GM12892 (cell line): ENCODE data around the gene KCNJ4.

Experiments
- POLR2A ChIP-seq: IDR thresholded peaks from 2 replicates; pipeline ENCODE4 v1.6.1; 2011; ENCODE audit warnings: low read depth, low read length, control low read depth
- POLR2AphosphoS5 ChIP-seq: IDR thresholded peaks from 2 replicates; pipeline ENCODE4 v1.6.1; 2011; ENCODE audit warnings: low read depth, low read length, control low read depth
- TAF1 ChIP-seq: IDR thresholded peaks from 2 replicates; pipeline ENCODE4 v1.6.1; 2011; ENCODE audit warnings: low read depth, mild to moderate bottlenecking, control low read depth, low read length, borderline replicate concordance

DNA sequence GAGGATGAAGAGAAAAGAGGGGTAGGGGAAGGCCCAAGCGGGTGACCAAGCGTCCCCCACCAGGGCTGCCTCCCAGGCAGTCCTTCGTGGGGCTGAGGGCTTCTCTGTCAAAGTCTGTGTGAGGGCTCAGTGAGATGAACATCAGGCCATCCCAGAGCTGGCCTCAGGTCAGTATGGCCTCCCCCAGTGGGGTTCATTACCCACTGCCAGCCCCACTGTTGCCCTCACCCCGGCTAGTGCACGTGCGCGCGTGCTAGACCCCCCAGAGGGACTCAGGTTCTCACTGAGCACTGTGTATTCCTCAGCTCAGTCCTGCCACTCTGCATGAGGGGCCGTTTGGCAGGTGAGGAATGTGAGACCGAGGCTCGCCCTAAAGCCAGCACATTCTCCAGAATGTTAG, 16.2 kb upstream of the KCNJ4 start:
- TF ChIP-seq TAF1 (no peak), POLR2A (no peak), POLR2AphosphoS5 (no peak)
